ENCODE data around the gene KLK8. TPM values are rescaled to one million over a fixed set of nuclear protein-coding genes. Genes with fewer than 3 reads are reported as not detected.
"Not testable (repeated sequence)": the region's sequence is repeated elsewhere in the genome, so short reads cannot be mapped to it uniquely, and the experiment has no call there.

Gene KLK8
- total RNA-seq, 1 experiment from 2014 or later: not detected

DNA sequence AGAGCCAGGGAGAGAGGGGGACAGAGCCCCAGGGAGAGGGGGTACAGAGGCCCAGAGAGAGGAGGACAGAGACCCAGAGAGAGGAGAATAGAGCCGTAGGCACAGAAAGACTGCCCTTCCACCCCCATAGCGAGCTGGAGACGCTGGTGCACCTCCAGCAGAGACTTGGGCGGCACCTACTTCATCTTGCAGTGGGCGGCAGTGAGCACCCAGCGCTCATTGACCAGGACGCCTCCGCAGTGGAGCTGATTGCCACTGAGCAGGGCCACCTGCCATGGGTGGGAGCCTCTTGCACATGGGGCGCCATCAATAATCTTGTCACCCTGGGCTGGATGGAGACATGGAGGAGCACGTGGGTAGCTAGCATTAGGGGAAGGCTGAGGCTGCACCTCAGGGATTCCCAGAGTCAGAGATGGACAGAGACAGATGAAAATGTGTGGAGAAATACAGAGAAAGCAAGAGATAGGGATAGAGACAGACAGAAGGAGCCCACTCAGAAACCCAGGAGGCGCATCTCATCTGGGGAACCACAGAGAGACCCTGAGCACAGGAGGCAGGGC is 19.7 kb downstream of the KLK8 start:
- Histone ChIP-seq H3K27ac (no peak overlapping the region), H3K9me3 (replicated peaks) (no peaks in the 10 kb centered on the region), H3K36me3 (no peaks in the 10 kb centered on the region), H3K27me3 (no peaks in the 10 kb centered on the region), H3K4me1 (no peaks in the 10 kb centered on the region), H3K4me3 (no peak overlapping the region)
- DNase-seq: no peak

DNA sequence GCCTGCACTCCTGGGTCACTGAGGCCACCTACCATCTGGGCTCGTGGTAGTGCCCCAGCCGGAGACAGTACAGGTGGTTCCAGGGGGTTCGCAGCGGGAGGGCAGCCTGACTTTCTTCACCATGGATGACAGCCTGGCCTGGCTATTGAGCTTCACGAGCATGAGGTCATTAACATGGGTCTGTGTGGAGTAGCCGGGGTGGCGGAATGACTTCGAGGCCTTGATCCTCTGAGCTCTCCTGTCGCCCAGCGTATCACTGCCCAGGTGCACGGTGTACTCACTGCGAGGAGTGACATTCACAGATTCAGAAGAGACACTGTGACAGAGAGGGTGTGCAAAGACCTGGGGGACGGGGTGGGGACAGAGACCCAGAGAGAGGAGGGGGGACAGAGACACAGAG is 21.2 kb downstream of the KLK8 start:
- no peak overlapping the region for H3K27ac ChIP-seq
- DNase-seq: no peak
- H3K27me3 ChIP-seq: no peaks in the 10 kb centered on the region
- H3K4me3 ChIP-seq: no peak overlapping the region
- H3K4me1 ChIP-seq: no peaks in the 10 kb centered on the region
- H3K9me3 ChIP-seq (replicated peaks): no peaks in the 10 kb centered on the region
- H3K36me3 ChIP-seq: no peaks in the 10 kb centered on the region

- DNase-seq: no peak
- H3K4me3 ChIP-seq: no peak overlapping the region
- H3K36me3 ChIP-seq: no peaks in the 10 kb centered on the region
- no peak overlapping the region for H3K27ac ChIP-seq
- no peaks in the 10 kb centered on the region for H3K9me3 ChIP-seq (replicated peaks)
- H3K27me3 ChIP-seq: no peaks in the 10 kb centered on the region
- no peaks in the 10 kb centered on the region for H3K4me1 ChIP-seq
These were observed 21.6 kb downstream of the KLK8 start for GRCh38 chr19:50979758-50980157.

DNA sequence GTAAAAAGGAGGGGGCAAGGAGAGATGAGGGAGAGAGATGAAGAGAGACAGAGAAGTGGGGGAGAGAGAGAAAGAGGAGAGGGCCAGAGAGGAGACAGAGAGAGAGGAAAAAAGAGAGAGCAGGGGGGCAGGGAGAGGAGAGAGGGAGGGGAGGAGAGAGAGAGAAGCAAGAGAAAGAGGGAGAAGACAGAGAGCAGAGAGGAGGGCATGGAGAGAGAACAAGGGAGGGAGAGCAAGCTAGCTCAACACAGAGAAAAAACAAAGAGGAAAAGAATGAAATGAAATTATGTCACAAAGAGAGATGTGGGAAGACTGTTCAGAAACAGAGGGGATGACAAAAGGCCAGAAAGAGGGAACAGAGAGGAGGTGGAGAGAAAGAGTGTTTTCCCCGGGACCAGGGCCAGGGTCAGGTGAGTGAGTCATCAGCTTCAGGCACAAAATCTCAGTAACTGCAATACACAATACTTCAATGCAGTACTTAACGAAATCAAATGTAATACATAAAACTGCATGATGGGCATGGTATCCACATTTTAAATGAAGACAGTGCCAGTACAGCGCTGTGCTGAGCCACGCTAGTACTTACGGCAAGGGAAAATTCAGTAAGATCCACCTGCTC is 22.5 kb downstream of the KLK8 start:
- Histone ChIP-seq H3K4me3 (no peak overlapping the region), H3K9me3 (replicated peaks) (no peaks in the 10 kb centered on the region), H3K4me1 (no peaks in the 10 kb centered on the region), H3K27me3 (no peaks in the 10 kb centered on the region), H3K27ac (no peak overlapping the region), H3K36me3 (no peaks in the 10 kb centered on the region)
- no peak for DNase-seq

- Histone ChIP-seq H3K4me1 (no peaks in the 10 kb centered on the region), H3K4me3 (no peak overlapping the region), H3K9me3 (replicated peaks) (no peaks in the 10 kb centered on the region), H3K27ac (no peak overlapping the region), H3K36me3 (no peaks in the 10 kb centered on the region), H3K27me3 (no peaks in the 10 kb centered on the region)
- no peak for DNase-seq
These were observed 23.8 kb downstream of the KLK8 start for GRCh38 chr19:50977626-50978025.

DNA sequence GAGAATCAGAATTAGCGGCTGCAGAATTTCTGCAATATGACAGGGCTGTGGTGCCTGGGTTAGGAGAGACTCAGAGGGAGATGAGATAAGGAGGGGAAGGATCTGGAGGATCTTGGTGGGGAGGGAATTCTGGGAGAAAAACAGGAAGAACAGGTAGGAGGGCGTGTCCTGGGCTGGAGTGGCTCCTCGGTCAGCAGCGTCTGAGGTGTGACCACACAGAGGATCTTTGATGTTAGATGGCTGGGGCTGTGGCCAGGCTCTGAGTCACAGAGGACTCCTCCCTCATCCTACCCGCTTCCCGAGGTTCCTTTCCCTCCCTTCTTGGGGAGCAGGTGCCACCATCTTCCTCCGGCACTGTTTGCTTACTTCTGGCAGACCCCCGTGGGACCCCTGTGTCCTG is 25.6 kb downstream of the KLK8 start:
- Histone ChIP-seq H3K27ac (no peak overlapping the region), H3K27me3 (no peaks in the 10 kb centered on the region), H3K9me3 (replicated peaks) (no peaks in the 10 kb centered on the region), H3K36me3 (no peaks in the 10 kb centered on the region), H3K4me3 (no peak overlapping the region), H3K4me1 (no peaks in the 10 kb centered on the region)
- no peak for DNase-seq

GRCh38 chr19:50974702-50975556 is 26.5 kb downstream of the KLK8 start:
- Histone ChIP-seq H3K36me3 (no peaks in the 10 kb centered on the region), H3K4me1 (no peaks in the 10 kb centered on the region), H3K27me3 (no peaks in the 10 kb centered on the region; the same call in 1 of the 2 replicates), H3K9me3 (replicated peaks) (no peaks in the 10 kb centered on the region), H3K27ac (no peak overlapping the region), H3K4me3 (no peak overlapping the region)
- no peak for DNase-seq

GRCh38 chr19:50972795-50973376 is 28.5 kb downstream of the KLK8 start:
- Histone ChIP-seq H3K4me3 (no peak overlapping the region), H3K27me3 (peaks cover 7% of the 10 kb centered on the region), H3K4me1 (no peaks in the 10 kb centered on the region), H3K27ac (no peak overlapping the region), H3K36me3 (no peaks in the 10 kb centered on the region), H3K9me3 (replicated peaks) (no peaks in the 10 kb centered on the region)
- no peak for DNase-seq

DNA sequence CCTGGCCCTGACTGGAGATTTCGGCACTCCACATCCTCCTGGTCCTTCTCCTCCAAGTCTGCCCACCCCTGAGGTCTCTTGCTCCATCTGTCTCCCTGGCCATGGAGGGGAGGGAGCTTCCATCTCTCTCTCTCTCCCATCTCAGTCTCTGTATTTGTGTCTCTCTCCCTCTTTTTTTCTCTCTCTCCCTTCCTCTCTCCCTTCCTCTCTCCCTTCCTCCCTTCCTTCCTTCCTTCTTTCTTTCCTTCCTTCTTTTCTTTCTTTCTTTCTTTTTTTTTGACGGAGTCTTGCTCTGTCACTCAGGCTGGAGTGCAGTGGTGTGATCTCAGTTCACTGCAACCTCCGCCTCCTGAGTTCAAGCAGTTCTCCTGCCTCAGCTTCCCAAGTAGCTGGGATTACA is 31.6 kb downstream of the KLK8 start:
- DNase-seq; H3K27ac ChIP-seq; H3K9me3 ChIP-seq (replicated peaks); H3K4me3 ChIP-seq; H3K27me3 ChIP-seq; H3K36me3 ChIP-seq; H3K4me1 ChIP-seq: not testable (repeated sequence)

GRCh38 chr19:50969413-50969760 is 32.0 kb downstream of the KLK8 start, which contains the start of gene KLK6:
Gene KLK6, minus strand, starts transcription at chr19:50969591. Its CDS starts 1,487 bp downstream, at chr19:50968104.
- H3K36me3 ChIP-seq: no peaks in the 10 kb centered on the region
- no peak for DNase-seq

DNA sequence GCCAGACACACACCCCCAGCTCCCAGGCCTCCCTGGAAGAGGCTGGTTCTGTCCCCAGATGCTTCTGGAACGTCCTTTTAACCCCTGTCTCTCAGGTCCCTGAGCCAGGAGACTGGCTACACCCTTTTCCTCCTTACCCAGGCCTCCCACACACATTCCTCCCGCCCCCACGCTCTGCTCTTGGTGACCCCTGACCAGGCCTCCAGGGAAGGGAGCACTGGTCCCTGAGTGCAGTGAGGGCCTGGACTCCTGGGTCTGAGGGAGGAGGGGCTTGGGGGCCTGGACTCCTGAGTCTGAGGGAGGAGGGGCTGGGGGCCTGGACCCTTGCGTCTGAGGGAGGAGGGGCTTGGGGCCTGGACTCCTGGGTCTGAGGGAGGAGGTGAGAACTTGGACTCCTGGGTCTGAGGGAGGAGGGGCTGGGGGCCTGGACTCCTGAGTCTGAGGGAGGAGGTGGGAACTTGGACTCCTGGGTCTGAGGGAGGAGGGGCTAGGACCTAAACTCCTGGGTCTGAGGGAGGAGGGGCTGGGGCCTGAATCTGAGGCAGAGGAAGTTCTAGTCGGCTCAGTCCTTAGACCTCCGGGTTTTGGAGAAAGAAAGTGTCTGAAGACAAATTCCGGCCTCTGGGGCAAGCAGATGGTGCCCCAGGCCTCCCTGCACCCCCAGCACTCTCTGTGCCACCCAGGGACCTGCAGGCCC is 32.5 kb downstream of the KLK8 start:
- H3K9me3 ChIP-seq (replicated peaks): no peaks in the 10 kb centered on the region
- H3K27ac ChIP-seq: no peak overlapping the region
- no peak overlapping the region for H3K4me3 ChIP-seq
- no peak for DNase-seq
- H3K27me3 ChIP-seq: peaks cover 7% of the 10 kb centered on the region
- no peaks in the 10 kb centered on the region for H3K4me1 ChIP-seq
- H3K36me3 ChIP-seq: no peaks in the 10 kb centered on the region

More at GRCh38 chr19:50969413-50969760, 32.0 kb downstream of the KLK8 start, which contains the start of gene KLK6:
- Histone ChIP-seq H3K27ac (no peak within 1 kb of the TSS), H3K4me1 (no peaks in the 10 kb centered on the region), H3K27me3 (peaks cover 7% of the 10 kb centered on the region), H3K9me3 (replicated peaks) (no peaks in the 10 kb centered on the region), H3K4me3 (no peak within 1 kb of the TSS)

DNA sequence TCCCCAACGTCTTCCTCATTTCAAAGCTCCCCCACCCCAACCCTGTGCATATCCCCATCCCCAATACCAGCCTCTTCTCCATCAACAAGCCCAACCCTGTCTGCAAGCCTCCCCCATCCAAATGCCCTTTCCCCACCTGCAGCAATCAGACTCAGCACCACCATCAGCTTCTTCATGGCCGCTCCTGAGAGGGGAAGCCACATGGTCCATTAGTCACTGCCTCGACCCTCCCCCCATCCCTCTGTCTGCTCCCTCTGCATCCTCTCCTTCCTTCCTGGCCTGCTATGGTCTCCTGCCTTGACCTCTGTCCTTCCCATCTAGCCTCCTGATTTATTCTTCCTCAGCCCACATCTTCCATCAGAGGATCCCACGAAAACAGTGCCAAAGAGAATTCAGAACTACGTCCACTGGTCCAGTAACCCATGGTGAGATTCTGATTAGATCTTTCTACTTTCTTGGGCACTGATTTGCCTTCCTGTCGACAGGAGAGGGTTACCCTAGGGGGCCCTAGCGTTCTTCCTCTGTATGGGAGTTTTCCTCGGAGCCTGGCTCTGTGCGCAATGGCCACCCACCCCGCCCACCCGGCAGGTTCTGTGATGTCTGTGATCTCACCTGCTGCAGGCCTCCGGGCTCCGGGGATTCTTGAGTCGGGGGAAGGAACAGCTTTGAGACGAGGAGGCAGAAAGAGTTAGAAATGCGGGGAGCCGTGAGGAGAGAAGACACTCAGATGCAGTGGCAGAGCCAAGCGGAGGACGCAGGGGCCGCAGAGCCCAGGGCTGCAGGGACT is 33.3 kb downstream of the KLK8 start:
- Histone ChIP-seq H3K36me3 (no peaks in the 10 kb centered on the region), H3K4me3 (no peak overlapping the region), H3K4me1 (no peaks in the 10 kb centered on the region), H3K27me3 (peaks cover 7% of the 10 kb centered on the region), H3K27ac (no peak overlapping the region), H3K9me3 (replicated peaks) (no peaks in the 10 kb centered on the region)
- no peak for DNase-seq

DNA sequence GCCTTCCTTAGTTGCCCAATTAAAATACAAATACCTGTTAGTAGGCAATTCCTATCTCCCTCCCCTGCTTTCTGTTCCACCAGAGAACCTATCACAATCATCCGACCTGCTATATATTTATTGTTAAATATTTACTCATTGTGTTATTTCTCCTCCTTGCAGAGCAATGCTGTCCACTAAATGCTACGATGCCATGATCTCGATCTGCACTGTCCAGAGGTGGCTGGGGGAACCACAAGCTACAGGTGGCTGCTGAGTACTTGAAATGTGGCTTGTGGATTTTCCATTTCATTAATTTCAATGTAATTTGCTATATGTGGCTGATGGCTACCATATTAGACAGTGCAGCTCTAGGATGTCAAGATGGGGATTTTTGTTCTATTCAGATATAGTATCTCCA is 37.1 kb downstream of the KLK8 start:
- no peak overlapping the region for H3K27ac ChIP-seq
- peaks cover 2% of the 10 kb centered on the region for H3K27me3 ChIP-seq
- H3K4me1 ChIP-seq: no peaks in the 10 kb centered on the region
- DNase-seq: no peak
- H3K36me3 ChIP-seq: no peaks in the 10 kb centered on the region
- H3K9me3 ChIP-seq (replicated peaks): no peaks in the 10 kb centered on the region
- no peak overlapping the region for H3K4me3 ChIP-seq

- Histone ChIP-seq H3K27me3 (no peaks in the 10 kb centered on the region), H3K27ac (no peak overlapping the region), H3K4me3 (no peak overlapping the region), H3K36me3 (no peaks in the 10 kb centered on the region), H3K9me3 (replicated peaks) (no peaks in the 10 kb centered on the region), H3K4me1 (no peaks in the 10 kb centered on the region)
- DNase-seq: no peak
These were observed 38.0 kb downstream of the KLK8 start for GRCh38 chr19:50963381-50963780.
